RCC 7860 (cell line): ENCODE data around the gene ZGRF1.
"Not testable (repeated sequence)": the region's sequence is repeated elsewhere in the genome, so short reads cannot be mapped to it uniquely, and the experiment has no call there.

ENCODE experiments used
- DNase-seq: peaks from one replicate; pipeline ENCODE4 v3.0.0-alpha.2; 2015; ENCODE audit warnings: low spot score
- FAIRE-seq: peaks from 2 replicates; lab custom pipeline; 2012; peaks lifted over from hg19 to GRCh38; lab: Jason Lieb, UNC

The ZGRF1 gene

DNA sequence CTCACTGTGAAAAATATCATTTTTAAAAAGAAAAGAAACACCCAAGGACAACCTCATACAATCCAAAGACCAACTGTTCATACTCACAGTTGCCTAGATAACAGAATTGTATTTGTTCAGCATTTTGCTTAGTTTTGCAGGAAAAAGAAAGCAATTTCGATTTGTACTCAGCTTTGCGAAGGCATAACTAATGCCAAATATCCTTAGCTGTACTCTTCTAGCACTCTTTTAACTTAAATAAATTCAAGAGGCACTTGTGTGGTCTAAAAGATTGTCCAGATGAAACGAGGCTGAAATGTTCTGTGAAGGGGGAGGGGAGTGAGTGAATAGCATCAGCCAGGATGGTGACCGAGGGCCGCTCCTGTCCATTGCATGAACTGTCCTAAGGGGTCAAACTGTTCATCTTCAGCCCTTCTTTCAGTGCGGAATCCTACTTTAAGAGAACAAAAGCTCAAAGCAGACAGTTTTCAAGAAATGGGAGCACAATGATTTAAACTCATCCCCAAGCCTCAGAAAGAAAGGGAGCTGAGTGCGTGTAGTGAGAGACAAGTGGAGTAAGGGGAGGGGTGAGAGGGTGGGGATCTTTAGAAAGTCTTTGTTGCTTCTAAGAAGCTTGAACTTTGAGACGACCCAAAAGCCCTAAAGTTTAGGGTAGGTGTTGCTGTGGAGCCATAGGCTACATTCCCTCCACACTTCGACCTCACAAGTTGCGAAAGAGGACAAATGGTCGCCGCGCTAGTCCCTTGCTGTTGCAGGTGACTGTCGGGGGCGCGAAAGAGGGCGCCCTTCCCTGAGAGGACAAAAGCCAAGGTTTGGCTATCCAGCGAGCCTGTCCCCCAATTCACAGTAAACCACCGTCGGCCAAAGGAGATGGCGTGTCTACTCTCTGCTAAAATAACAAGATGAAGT is 116.8 kb downstream of the ZGRF1 start:
- FAIRE-seq (no peak), DNase-seq (no peak)

DNA sequence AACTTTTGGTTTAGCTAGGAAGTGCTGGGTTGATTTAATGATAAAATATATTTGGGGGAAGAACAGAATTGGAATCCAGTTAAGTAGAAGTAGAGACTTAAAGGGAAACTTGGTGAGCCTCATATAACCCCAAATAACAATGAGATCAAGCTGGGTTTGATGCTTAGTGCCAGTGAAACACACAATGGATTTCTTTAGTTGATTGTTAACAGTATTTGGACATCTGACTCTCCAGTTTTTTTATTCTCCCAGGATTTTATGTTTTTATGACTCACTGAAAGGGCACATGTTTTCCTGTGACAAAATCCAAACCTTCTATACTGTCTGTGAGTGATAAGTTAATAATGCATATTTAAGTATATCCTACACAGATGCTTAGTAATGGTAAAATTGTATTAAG is 118.0 kb downstream of the ZGRF1 start:
- no peak for DNase-seq
- no peak for FAIRE-seq

DNA sequence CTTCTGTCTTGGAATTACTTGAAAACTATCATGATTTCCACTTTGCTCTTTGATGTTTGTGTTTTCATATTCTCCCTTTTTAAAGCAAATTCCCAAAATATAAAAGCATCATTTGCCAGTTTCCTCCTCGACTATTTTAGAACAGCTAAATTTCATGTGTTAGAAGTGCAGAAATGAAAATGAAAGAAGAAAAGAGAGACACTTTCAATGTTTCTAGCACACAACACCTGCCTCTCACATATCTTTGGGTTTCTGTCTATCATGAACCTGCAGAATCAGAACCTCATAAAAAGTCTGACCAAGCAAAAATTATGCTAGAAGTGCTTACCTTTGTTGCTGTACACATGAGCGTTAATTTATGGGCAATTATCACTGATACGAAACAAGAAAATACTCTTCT is 118.8 kb downstream of the ZGRF1 start:
- FAIRE-seq: no peak
- no peak for DNase-seq

DNA sequence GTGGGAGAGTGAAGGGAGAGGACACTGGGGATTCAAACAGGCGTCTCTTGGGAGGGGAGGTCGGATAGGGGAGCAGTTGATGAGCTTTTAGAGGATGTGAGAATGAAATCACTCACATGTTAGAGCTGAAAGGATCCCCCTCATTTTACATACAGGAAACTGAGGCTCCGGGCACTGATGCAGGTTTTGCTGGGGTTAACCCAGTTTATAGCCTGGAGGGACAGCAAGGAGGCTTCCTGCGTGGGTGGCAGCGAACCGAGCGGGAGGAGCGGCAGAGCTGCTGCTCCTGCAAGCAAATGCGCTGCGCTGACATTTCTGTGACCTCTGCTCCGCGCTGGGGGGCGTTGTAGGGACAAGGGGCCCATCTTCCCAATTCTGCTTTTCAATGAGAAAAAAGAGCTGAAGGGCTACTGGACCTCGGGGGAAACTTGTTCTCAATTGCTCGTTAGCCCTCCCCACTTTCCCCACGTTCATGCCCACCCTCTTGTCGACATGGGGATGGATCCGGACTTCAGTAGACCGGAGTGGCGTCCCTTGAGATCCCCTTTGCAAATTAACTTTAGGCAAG is 119.6 kb downstream of the ZGRF1 start:
- FAIRE-seq (no peak), DNase-seq (no peak)

DNA sequence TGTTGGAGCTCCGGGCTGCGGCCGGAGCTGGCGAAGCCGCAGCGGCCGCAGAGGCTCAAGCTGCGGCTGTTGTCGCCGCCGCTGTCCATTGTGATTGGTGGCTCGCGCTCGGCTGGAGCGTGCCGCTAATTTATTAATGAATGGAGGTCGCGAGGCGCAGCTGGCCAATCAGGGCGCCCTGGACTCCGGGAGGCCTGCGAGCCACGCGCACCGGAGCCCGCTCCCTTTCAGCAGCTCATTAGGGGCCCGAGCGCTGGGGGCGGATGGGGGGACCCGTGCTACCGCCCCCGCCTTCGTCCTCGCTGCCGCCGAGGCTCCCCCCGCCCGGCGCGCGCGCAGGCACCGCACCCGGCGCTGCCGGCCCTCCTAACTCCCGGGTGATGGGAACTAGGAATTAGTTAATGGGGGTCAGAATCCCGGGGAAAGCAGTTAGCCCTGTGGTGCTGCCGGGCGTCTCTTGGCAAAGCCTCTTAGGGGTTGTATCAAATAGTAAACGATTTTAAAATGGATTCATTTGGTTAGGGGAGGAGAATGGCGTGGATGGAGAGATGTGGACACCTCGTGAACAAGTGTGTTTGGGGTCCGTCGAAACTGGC is 120.1 kb downstream of the ZGRF1 start:
- FAIRE-seq: no peak

DNA sequence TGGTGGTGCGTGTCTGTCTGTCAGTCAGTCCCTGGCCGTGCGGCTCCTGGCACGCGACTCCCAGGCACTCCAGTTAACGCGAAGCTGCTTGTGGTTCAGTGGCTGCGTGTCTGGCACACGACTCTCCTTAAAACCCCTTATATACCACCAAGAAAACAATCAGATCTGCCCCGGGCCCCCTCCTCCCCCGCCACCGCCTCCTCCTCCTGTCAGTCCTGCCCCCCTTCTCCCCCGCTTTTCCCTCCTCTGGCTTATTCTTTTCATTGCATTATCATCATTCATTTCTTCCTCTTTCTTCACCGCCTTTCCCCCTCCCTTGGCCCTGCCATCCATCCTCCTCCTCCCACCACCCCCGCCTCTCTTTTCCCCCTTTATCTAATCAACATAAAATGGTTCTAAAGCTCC is 120.6 kb downstream of the ZGRF1 start, which contains the start of gene NEUROG2:
NEUROG2 (minus strand) TSS at position 115 of the 405 bp plus-strand sequence. CDS start 705 bp downstream, outside the sequence.
- no peak for DNase-seq
- no peak for FAIRE-seq

More for the DNA sequence above, 120.1 kb downstream of the ZGRF1 start:
- DNase-seq: no peak

DNA sequence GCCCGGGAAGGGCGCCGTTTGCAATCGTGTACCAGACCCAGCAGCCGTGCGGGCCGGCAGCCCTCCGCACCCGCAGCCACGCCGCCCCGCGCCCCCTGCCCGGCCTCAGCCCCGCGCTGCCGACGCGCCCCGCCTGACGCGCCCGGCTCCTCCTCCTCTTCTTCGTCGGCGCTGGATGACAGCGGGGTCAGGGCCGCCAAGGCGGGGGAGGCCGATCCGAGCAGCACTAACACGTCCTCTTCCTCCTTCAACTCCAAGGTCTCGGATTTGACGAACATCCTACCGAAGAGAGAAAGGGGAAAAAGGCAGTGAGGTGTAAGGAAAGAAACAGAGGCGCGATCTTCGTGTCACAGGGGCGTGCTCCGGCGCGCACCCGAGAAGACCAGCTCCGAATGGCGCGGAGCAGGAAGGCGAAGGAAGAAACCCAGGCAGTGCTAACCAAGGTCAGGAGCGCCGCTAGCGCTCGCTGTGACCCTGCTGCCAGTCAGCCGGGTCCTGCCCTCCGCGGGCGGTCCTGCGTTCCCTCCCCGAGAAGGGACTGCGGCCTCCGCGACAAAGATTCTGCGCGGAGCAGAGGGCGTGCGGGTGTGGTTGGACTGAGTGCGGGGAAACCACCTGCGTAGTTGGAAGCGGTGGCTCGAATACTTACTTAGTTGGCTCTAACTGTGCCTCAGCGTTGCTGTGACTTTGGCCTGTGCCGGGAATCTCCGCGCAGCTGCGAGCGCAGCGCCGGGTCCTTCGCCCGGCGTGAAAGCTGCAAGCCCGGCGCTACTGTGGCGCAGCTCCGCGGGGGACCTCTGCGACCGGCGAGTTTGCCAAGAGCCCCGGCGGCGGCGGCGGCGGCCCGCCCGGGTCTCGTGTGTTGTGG is 121.3 kb downstream of the ZGRF1 start:
- no peak for DNase-seq
- FAIRE-seq: no peak

DNA sequence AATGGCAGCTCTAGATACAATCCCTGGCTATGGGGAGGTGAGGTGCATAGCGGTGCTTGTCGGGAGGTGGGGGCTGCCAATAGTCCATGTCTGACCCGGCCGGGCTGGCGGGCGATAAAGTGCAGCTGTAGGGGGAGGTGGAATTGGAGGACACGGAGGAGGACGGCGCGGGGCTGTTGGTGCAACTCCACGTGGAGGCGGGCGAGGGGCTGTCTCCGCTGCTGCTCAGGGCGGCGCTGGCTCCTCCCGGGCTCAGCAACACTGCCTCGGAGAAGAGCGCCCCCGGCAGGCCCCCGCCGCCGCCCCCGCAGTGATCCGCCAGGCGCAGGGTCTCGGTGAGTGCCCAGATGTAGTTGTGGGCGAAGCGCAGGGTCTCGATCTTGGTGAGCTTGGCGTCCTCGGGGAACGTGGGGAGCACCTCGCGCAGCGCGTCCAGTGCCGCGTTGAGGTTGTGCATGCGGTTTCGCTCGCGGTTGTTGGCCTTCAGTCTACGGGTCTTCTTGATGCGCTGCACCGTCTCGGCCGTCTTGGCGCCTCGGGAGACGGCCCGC is 122.0 kb downstream of the ZGRF1 start:
- DNase-seq: no peak
- FAIRE-seq: no peak

DNA sequence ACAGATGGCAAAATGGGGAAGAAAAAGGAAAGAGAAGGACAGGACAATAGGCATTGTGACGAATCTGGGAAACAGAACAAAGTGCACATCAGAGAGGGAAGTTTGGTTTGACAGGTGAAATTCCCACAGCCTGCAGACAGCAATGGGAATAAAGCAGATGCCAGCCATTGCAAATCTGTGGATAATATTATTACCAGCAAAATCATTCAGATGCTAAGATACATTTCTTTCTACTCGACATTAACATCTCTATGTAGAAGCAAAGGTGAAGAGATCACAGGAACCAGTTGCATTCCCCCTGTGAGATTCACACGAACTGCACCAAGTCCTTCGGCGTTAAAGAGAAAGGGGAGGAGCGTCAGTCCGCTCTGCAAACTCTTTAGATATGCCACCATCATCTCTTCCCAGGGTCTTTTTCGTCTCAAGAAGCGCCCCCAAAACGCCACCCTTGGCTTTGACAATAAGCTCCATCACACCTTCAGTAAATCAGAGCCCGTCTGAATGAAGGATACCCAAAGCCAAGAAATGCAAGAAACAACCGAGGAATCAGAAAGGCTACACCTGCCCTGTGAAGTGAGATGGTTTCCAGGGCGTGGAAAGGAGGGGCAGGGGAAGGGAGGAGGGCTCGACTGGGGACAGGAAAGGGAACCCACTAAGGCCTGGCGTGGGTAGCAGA is 122.6 kb downstream of the ZGRF1 start:
- FAIRE-seq: no peak
- DNase-seq: no peak

DNA sequence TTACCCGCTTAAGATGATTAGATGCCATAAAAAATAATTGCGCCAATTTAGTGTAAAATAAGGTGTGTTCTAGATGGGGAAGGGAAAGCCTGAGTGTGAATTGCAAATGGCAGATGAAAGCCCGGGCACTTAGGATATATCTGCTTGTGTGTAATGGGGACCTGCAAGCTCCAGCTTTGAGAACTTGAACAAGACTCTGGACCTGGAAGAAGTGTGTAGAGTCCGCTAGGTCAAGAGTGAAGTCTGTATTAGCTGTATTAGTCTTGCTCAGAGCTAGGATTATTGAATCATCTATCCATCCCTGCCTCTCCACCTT is 124.9 kb downstream of the ZGRF1 start:
- DNase-seq (no peak), FAIRE-seq (no peak)

DNA sequence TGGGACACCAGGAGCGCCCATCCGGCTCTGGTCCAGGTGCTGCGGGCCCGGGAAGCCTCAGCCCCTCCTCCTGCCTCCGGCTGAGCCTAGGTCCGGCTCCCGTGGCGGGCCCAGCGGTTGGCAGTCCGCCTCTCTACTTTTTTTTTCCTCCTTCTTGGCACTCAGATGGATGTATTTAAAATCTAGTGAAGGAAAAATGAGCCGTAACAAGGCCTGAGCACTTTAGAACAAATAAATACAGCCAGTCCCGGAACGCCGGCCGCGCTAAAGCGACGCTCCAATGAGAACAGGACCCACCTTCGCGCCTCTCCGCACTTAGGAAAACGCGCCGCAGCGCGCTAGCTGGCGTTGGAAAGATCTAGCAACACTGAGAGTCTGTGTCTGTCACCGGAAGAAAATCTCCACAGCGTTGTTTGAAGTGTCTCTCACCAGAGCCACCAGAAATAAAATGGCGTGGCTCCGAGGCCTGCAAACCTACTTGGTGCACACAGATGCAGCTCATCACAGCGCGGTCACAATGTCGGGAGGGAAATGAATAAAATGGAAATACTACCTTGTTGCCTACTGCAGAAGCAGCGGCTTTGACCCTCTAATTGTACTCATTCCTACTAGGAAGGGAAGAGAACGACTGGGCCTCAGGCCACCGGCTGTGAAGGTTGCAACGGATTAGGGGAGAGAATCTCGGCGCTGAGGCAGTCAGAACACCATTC is 125.5 kb downstream of the ZGRF1 start:
- FAIRE-seq (no peak), DNase-seq (no peak)

DNA sequence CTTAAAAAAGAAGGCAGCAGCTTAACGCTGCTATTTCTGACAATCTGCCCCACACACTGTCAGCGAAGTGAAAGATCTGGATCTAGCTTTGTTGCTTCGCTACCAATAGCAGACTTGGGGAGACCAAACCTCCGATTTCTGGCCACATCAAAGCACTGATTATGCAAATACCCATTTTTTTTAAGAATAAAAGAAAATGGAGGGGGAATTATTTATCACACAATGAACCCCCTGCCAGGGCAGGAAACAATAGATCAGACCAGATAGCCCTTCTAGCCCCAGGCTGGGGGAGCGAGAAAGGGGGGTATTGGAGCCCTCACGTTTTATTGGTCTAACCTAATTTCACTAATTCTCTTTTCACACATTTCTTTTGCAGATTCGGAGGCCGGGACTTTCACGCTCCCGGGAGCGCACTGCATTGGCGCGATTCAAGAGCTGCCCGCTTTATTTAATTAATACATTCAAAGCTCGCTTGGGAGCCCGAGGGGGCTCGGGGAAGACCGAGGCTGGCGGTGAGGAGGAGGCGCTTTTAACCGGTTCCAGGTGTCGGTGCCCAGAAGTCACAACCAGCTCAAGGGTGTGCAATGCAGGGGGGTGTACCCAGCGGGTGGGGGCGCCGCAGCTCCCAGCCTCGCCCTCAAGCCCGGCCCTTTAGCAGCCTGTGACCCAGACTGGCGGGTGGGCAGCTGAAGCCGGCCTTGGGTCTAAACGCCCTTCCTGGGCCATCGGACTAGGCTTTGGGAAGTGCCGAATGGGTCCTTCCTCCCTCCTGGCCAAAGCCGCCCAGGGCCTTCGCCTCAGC is 126.2 kb downstream of the ZGRF1 start:
- no peak for DNase-seq

DNA sequence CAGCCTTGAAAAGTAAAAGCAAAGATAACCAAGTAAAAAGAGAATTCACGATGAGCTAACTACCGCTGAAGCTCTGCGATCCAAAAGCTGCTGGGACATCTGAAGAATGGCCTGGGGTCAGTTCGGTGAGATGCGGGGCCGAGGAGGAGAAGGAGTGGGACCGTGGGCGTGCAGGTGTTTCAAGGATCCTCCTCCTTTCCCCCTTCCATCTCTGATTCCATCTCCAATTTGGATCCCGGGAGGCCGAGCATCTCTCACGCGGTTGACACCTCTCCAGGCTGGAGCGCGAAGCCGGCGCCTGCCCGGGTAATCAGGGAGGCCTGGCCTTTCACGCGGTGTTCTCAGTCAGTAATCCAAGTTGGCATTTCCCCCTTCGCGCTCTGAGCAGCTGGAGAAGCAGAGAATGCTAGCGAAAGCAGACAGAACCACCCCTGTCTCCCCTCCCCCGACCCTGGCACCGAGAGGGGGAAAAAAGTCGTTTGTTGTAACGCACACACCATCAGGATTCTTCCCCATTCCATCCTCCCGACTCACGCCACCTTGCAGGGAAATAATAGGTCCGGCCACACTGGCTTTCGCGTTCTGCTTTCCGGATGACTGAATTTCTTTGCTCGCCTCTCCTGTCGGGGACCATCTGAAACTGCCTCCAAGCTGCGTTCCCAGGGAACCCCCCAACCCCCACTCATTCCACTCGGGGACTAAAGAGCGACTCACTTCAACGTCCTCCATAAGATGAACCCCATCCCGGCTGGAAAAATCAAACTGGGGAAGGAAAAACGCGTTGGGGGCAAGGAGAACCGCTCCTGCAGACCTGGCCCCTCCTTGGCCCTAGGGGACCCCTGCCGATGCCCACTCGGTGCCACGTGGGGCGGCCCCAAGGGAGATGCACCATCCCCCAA is 127.2 kb downstream of the ZGRF1 start:
- DNase-seq (peak; percentile 33), FAIRE-seq (no peak)

More for the DNA sequence above, 126.2 kb downstream of the ZGRF1 start:
- FAIRE-seq: no peak

DNA sequence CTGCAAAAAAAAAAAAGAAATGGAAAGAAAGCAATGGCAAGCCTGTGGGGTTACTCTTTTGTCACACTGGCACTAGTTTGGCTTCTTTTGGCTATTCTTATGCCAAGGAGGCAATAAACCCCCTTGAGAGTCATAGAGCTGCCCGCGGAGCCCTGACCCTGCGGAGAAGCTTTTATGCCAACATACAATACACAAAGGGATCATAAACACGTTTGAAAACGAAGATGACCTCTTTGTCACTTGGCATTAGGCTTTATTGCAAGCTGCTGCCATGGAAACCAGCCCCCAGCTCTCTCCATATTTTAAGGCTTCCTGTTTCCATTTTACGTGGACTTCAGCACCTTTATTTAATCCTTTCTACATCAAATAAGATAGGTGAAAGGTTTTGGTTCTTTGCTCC is 128.4 kb downstream of the ZGRF1 start:
- DNase-seq (no peak), FAIRE-seq (no peak)

DNA sequence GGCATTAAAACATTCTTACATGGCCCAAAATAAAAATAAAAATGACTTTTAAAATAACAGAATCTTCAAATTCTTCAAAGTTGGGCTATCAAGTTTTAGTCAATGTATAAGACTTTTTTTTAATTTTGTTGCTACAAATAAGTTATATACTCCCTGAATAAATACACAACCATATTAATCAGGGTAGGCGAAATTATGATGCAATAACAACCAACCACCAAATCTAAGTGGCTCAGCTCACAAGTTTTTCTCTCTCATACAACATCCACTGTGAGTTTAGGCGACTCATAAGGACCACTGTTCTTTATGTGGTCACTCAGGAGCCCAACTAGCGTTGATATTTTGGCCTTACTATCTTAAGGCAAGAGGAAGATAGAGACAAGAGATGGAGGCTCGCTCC is 131.9 kb downstream of the ZGRF1 start:
- no peak for DNase-seq
- FAIRE-seq: no peak

DNA sequence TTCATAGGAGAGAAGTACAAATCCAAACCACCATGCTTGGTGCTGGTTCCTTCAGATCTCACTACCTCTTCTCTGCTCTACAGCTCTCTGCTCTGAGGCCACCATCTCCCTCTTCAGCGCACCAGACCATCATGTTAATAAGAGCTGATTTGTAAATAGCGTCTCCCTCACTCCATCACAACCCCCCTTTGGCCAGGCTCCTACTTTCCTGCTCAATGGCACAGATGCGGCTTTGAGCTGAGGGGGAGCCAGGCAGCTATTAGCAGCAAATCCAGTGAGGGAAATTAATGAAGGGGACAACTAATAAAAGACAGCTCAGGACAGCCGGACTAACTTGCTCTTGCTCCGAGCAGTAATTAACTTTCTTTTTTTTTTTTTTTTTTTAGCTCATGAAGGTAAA is 133.8 kb downstream of the ZGRF1 start:
- DNase-seq: no peak
- FAIRE-seq: no peak

DNA sequence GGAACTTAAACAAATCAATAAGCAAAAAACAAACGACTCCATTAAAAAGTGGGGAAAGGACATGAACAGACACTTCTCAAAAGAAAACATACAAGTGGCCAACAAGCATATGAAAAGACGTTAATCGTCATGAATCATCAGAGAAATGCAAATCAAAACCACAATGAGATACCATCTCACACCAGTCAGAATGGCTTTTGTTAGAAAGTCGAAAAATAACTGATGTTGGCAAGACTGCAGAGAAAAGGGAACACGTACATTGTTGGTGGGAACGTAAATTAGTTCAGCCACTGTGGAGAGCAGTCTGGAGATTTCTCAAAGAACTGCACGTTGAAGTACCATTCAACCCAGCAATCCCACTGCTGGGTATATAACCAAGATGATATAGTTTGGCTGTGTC is 144.4 kb downstream of the ZGRF1 start:
- DNase-seq: no peak

DNA sequence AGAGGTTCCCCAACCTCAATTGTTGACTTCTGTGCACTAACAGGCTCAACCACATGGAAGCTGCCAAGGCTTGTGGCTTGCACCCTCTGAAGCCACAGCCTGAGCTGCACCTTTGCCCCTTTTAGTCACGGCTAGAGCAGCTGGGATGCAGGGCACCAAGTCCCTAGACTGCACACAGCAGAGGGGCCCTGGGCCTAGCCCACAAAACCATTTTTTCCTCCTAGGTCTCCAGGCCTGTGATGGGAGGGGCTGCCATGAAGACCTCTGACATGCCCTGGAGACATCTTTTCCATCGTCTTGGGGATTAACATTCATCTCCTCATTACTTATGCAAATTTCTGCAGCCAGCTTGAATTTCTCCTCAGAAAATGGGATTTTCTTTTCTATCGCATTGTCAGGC is 145.9 kb downstream of the ZGRF1 start:
- not testable (repeated sequence) for FAIRE-seq, DNase-seq

More for the DNA sequence above, 144.4 kb downstream of the ZGRF1 start:
- FAIRE-seq: no peak
